Loucy (cell line): ENCODE results near the gene DNAJC5G.
"Not testable (repeated sequence)": the region's sequence is repeated elsewhere in the genome, so short reads cannot be mapped to it uniquely, and the experiment has no call there.

Experiments used
- H2AFZ ChIP-seq: fragments of 200-600 bp; sonication (generic); 2 replicates; pipeline ENCODE4 v1.6.0; 2016; ENCODE audit warnings: antibody characterized with exemption, mild to moderate bottlenecking, low read length, moderate library complexity
- H3F3A ChIP-seq: fragments of 200-600 bp; 2 replicates; pipeline ENCODE4 v1.6.0; 2016; ENCODE audit warnings: antibody characterized with exemption, low read depth, mild to moderate bottlenecking
- H3K27me3 ChIP-seq: fragments of 200-600 bp; sonication (generic); 2 replicates; pipeline ENCODE4 v1.6.1; 2014; ENCODE audit warnings: low read length, mild to moderate bottlenecking; ENCODE audit not compliant: insufficient read depth, poor library complexity, severe bottlenecking
- H3K36me3 ChIP-seq: fragments of 200-600 bp; sonication (generic); 2 replicates; pipeline ENCODE4 v1.6.1; 2016; ENCODE audit warnings: low read length; ENCODE audit not compliant: insufficient read depth
- H3K4me1 ChIP-seq: fragments of 200-600 bp; sonication (generic); 2 replicates; pipeline ENCODE4 v1.5.1; 2014; ENCODE audit warnings: low read length, mild to moderate bottlenecking; ENCODE audit not compliant: insufficient read depth, poor library complexity, severe bottlenecking
- H3K4me2 ChIP-seq: fragments of 200-600 bp; sonication (generic); 2 replicates; pipeline ENCODE4 v1.6.0; 2014; ENCODE audit warnings: antibody characterized with exemption, low read length, low read depth, mild to moderate bottlenecking; ENCODE audit not compliant: poor library complexity, severe bottlenecking
- H3K4me3 ChIP-seq: fragments of 200-600 bp; sonication (generic); 2 replicates; pipeline ENCODE4 v1.5.1; 2014; ENCODE audit warnings: low read length, mild to moderate bottlenecking, mixed read lengths; ENCODE audit not compliant: poor library complexity, severe bottlenecking
- H3K79me2 ChIP-seq: fragments of 200-600 bp; sonication (generic); 2 replicates; pipeline ENCODE4 v1.6.1; 2014; ENCODE audit warnings: low read length; ENCODE audit not compliant: insufficient read depth
- H3K9ac ChIP-seq: fragments of 200-600 bp; sonication (generic); 2 replicates; pipeline ENCODE4 v1.6.0; 2014; ENCODE audit warnings: mild to moderate bottlenecking, low read depth, low read length, moderate library complexity; ENCODE audit not compliant: poor library complexity, severe bottlenecking
- H3K9me2 ChIP-seq: fragments of 200-600 bp; sonication (generic); replicated peaks from 2 replicates; pipeline ENCODE4 v1.6.1; 2016; ENCODE audit warnings: low read depth, low read length, mixed read lengths
- H3K9me3 ChIP-seq: fragments of 200-600 bp; sonication (generic); 2 replicates; pipeline ENCODE4 v1.6.1; 2014; ENCODE audit warnings: mild to moderate bottlenecking, antibody characterized with exemption, low read length, low read depth; ENCODE audit not compliant: insufficient read depth
- H4K20me1 ChIP-seq: fragments of 200-600 bp; sonication (generic); 2 replicates; pipeline ENCODE4 v1.6.0; 2014; ENCODE audit warnings: antibody characterized with exemption, low read length, mild to moderate bottlenecking; ENCODE audit not compliant: insufficient read depth, poor library complexity, severe bottlenecking
- CTCF ChIP-seq: fragments of 200-600 bp; sonication (generic); conservative IDR thresholded peaks from 2 replicates; pipeline ENCODE4 v1.5.1; 2014; ENCODE audit warnings: mild to moderate bottlenecking, antibody characterized with exemption, low read length
- EZH2phosphoT487 ChIP-seq: fragments of 200-600 bp; IDR thresholded peaks from 2 replicates; pipeline ENCODE4 v1.6.1; 2018; ENCODE audit warnings: antibody characterized with exemption, mild to moderate bottlenecking, moderate library complexity, borderline replicate concordance

The DNAJC5G gene

GRCh38 chr2:27294928-27295327 lies 19.7 kb downstream of the DNAJC5G start:
- no peaks in the 10 kb centered on the region for H4K20me1 ChIP-seq
- no peak overlapping the region for H3K9ac ChIP-seq
- H3K4me1 ChIP-seq: no peaks in the 10 kb centered on the region
- no peaks in the 10 kb centered on the region for H3K9me3 ChIP-seq
- TF ChIP-seq CTCF: no peak
- no peak for TF ChIP-seq EZH2phosphoT487
- no peaks in the 10 kb centered on the region for H3K27me3 ChIP-seq
- no peak overlapping the region for H3K4me2 ChIP-seq
- no peak overlapping the region for H2AFZ ChIP-seq
- H3K36me3 ChIP-seq: no peaks in the 10 kb centered on the region
- no peaks in the 10 kb centered on the region for H3K9me2 ChIP-seq
- no peaks in the 10 kb centered on the region for H3F3A ChIP-seq
- H3K4me3 ChIP-seq: no peak overlapping the region
- H3K79me2 ChIP-seq: no peaks in the 10 kb centered on the region

- Histone ChIP-seq H3K4me1 (no peaks in the 10 kb centered on the region), H3K27me3 (no peaks in the 10 kb centered on the region), H3K9me2 (no peaks in the 10 kb centered on the region), H2AFZ (no peak overlapping the region), H3K36me3 (no peaks in the 10 kb centered on the region), H3K4me2 (no peak overlapping the region), H3K4me3 (no peak overlapping the region), H3K9ac (no peak overlapping the region), H3K9me3 (no peaks in the 10 kb centered on the region), H4K20me1 (no peaks in the 10 kb centered on the region), H3F3A (no peaks in the 10 kb centered on the region), H3K79me2 (no peaks in the 10 kb centered on the region)
- no peak for TF ChIP-seq EZH2phosphoT487
These were observed 21.2 kb downstream of the DNAJC5G start for GRCh38 chr2:27296481-27296880.

- H4K20me1 ChIP-seq: no peaks in the 10 kb centered on the region
- H3K4me1 ChIP-seq: no peaks in the 10 kb centered on the region
- TF ChIP-seq EZH2phosphoT487 (no peak), CTCF (no peak)
- H3K79me2 ChIP-seq: no peaks in the 10 kb centered on the region
- H3K9me3 ChIP-seq: no peaks in the 10 kb centered on the region
- no peaks in the 10 kb centered on the region for H3F3A ChIP-seq
- H3K9ac ChIP-seq: no peak overlapping the region
- H3K4me3 ChIP-seq: no peak overlapping the region
- H3K9me2 ChIP-seq: no peaks in the 10 kb centered on the region
- no peak overlapping the region for H2AFZ ChIP-seq
- no peak overlapping the region for H3K4me2 ChIP-seq
- H3K27me3 ChIP-seq: no peaks in the 10 kb centered on the region
- no peaks in the 10 kb centered on the region for H3K36me3 ChIP-seq
These were observed 22.0 kb downstream of the DNAJC5G start for GRCh38 chr2:27297195-27297594.

- Histone ChIP-seq H3K9me2 (no peaks in the 10 kb centered on the region), H3K27me3 (no peaks in the 10 kb centered on the region), H3K9me3 (no peaks in the 10 kb centered on the region), H3K4me2 (no peak overlapping the region), H3K4me3 (no peak overlapping the region), H3F3A (no peaks in the 10 kb centered on the region), H3K9ac (no peak overlapping the region), H2AFZ (no peak overlapping the region; the same call in 1 of the 2 replicates), H3K36me3 (no peaks in the 10 kb centered on the region), H3K79me2 (no peaks in the 10 kb centered on the region), H4K20me1 (no peaks in the 10 kb centered on the region), H3K4me1 (no peaks in the 10 kb centered on the region)
- TF ChIP-seq CTCF: no peak
- no peak for TF ChIP-seq EZH2phosphoT487
These were observed 23.3 kb downstream of the DNAJC5G start for GRCh38 chr2:27298391-27299080.

- not testable (repeated sequence) for H3K36me3 ChIP-seq, H3F3A ChIP-seq, H3K9me2 ChIP-seq, H2AFZ ChIP-seq, H3K4me2 ChIP-seq, H3K9me3 ChIP-seq, H3K79me2 ChIP-seq, H3K4me1 ChIP-seq, H4K20me1 ChIP-seq, H3K27me3 ChIP-seq, H3K4me3 ChIP-seq, H3K9ac ChIP-seq
These were observed 25.4 kb downstream of the DNAJC5G start for GRCh38 chr2:27300606-27301005.
